H1 (cell line): ENCODE data around the gene CCDC136. TPM values are rescaled to one million over a fixed set of nuclear protein-coding genes. Genes with fewer than 3 reads are reported as not detected.

Source experiments
- BCL11A ChIP-seq, 2 experiments: IDR thresholded peaks; one replicate each; pipeline ENCODE4 v1.6.1; 2011; ENCODE audit warnings: low read depth in 2 of 2, low read length in 2 of 2, mild to moderate bottlenecking in 2 of 2
- CHD2 ChIP-seq: IDR thresholded peaks from 2 replicates; pipeline ENCODE4 v1.6.1; 2012; ENCODE audit warnings: low read length, improper control_type of control experiment
- PHF8 ChIP-seq: fragments of 200-600 bp; sonication (generic); conservative IDR thresholded peaks from 2 replicates; pipeline ENCODE4 v1.7.1; 2012; ENCODE audit warnings: low read depth, mild to moderate bottlenecking, inconsistent platforms, low read length, moderate library complexity
- RBBP5 ChIP-seq: IDR thresholded peaks from 2 replicates; pipeline ENCODE4 v1.7.1; 2012; ENCODE audit warnings: low read depth, mild to moderate bottlenecking, inconsistent platforms, low read length, moderate library complexity, borderline replicate concordance
- TEAD4 ChIP-seq: IDR thresholded peaks from 2 replicates; pipeline ENCODE4 v1.6.1; 2012; ENCODE audit warnings: low read depth, low read length, inconsistent platforms, mixed read lengths
- polyA plus RNA-seq, 7 experiments: library from polyadenylated mRNA; depleted of rRNA in 3 of 7; stranded (reverse) in 5 of 7; unstranded in 2 of 7; fragments of >200 nt in 5 of 7; fragments of 200-250 nt in 2 of 7; gene quantifications; 1 replicate in 5 of 7; 2 replicates in 1 of 7; 4 replicates in 1 of 7; pipeline versions ENCODE4 v1.2.1 to v1.2.3, GENCODE V29; 2011 to 2013; ENCODE audit warnings: missing spikeins in 2 of 7, mixed read lengths in 2 of 7
- total RNA-seq: library from RNA; stranded (reverse); fragmentation: NEBNext Ultra II Directional; extraction: Animal tissue kit (Norgen Biotek cat#: 25700); gene quantifications from 2 replicates; pipeline ENCODE4 v1.2.1, GENCODE V29; 2021

The CCDC136 gene
- total and polyA plus RNA-seq, 2 of the 8 experiments (the other 6 are each of a cell fraction or from before 2014, with no cell fraction given): 35.6 to 47.7 TPM

DNA sequence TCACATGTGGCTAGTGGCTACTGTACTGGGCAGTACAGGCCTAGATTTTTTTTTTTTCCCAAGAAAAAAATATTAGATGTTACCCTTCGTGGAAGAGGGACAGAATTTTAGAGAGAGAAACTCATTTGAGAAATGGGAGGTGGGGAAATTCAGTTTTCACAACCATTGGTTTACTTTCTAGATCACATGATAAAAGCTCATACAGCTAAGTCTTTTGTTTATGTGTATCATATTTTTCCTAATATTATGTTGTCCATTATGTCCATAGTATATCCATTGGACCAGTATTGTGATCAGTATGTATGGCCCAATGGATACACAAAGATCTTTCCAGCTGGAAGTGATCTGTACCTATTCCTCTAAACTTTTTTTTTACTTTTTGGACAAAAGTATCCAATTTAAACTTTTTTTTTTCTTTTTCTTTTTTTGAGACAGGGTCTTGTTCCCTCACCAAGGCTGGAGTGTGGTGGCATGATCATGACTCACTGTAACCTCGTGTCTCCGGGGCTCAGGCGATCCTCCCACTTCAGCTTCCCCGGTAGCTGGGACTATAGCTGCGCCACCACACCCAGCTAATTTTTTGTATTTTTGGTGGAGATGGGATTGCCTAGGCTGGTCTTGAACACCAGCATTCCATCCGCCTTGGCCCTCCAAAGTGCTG is 48.5 kb upstream of the CCDC136 start (continued):
- TF ChIP-seq BCL11A (IDR thresholded peaks at IDR 0.05; ENCODE audit: low read depth in 2 of 2, low read length in 2 of 2): no peak
- no peak for TF ChIP-seq CHD2
- TF ChIP-seq PHF8: no peak
- no peak for TF ChIP-seq TEAD4
- TF ChIP-seq RBBP5: no peak
